Cardiac muscle cell (in vitro differentiated cells and primary cell): ENCODE measurements around the gene CDH4. TPM values are rescaled to one million over a fixed set of nuclear protein-coding genes. Genes with fewer than 3 reads are reported as not detected.
"Not testable (repeated sequence)": the region's sequence is repeated elsewhere in the genome, so short reads cannot be mapped to it uniquely, and the experiment has no call there.

Source experiments
- DNase-seq, 2 donors: peaks; one replicate each; pipeline versions ENCODE4 v3.0.0 to v3.0.0-alpha.2; 2010 to 2017; ENCODE audit warnings: low read depth in 1 of 2, low spot score in 1 of 2
- H3K27ac ChIP-seq: fragments of 200-600 bp; sonication (generic); 2 replicates; pipeline ENCODE4 v1.5.1; 2016
- H3K27me3 ChIP-seq: fragments of 200-600 bp; sonication (generic); 2 replicates; pipeline ENCODE4 v1.6.0; 2016; ENCODE audit warnings: control low read depth
- H3K36me3 ChIP-seq: fragments of 200-600 bp; sonication (generic); 2 replicates; pipeline ENCODE4 v1.5.1; 2016; ENCODE audit warnings: control low read depth
- H3K4me1 ChIP-seq: fragments of 200-600 bp; sonication (generic); 2 replicates; pipeline ENCODE4 v1.8.1; 2017; ENCODE audit warnings: low read depth, mild to moderate bottlenecking, mixed run types
- H3K4me3 ChIP-seq: fragments of 200-600 bp; sonication (generic); 2 replicates; pipeline ENCODE4 v1.5.1; 2016; ENCODE audit warnings: mild to moderate bottlenecking
- H3K9me3 ChIP-seq: fragments of 200-600 bp; sonication (generic); 2 replicates; pipeline ENCODE4 v1.5.1; 2017; ENCODE audit warnings: low read depth, mild to moderate bottlenecking, control low read depth
- polyA plus RNA-seq: library from polyadenylated mRNA; unstranded; fragments of >200 nt; fragmentation: Nextera tagmentation; extraction: Ambion mirVana; gene quantifications from 2 replicates; pipeline ENCODE4 v1.2.1, GENCODE V29; 2016
- total RNA-seq: library from RNA; depleted of rRNA; stranded (reverse); fragments of >200 nt; gene quantifications from 2 replicates; pipeline ENCODE4 v1.2.3, GENCODE V29; 2016
- TF ChIP-seq, protein P1 (sequence below): IDR thresholded peaks from 2 replicates; pipeline ENCODE4 v1.5.1; 2012; ENCODE audit warnings: low read depth, mild to moderate bottlenecking, low read length

Gene CDH4
- total and polyA plus RNA-seq, 2 experiments from 2014 or later, result 0.43 to 0.80 TPM

DNA sequence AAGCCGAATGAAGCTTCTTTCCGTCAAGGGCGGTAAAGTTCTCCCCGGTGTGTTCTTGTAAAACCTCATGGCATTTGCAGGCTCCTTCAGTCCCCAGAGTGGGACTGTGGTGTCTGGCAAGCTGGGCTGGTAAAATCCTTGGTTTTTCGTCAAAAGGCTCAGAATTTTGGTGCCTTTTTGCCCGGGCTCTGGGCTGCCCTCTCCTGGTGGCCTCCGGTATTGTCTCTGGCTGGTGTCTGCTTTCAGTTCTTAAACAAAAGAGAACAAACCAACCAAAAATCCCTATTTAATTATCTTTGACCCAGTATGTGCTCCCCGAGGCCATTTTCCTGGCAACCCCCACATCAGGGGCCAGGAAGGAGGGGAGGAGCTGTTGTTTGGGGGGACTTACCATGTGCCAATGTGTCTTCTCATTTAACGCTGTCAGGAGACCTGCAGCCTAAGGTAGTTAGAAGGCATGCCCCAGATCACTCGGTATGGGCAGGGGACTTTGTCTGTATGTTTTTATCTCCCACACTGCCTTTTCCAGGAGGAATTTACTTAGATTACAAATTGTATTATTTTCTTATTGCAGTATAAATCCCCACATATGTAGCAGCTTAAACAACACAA is 11.1 kb downstream of the CDH4 start:
- no peaks in the 10 kb centered on the region for H3K27me3 ChIP-seq
- H3K4me1 ChIP-seq, result no peaks in the 10 kb centered on the region
- no peak overlapping the region for H3K27ac ChIP-seq
- TF ChIP-seq, protein P1, sequence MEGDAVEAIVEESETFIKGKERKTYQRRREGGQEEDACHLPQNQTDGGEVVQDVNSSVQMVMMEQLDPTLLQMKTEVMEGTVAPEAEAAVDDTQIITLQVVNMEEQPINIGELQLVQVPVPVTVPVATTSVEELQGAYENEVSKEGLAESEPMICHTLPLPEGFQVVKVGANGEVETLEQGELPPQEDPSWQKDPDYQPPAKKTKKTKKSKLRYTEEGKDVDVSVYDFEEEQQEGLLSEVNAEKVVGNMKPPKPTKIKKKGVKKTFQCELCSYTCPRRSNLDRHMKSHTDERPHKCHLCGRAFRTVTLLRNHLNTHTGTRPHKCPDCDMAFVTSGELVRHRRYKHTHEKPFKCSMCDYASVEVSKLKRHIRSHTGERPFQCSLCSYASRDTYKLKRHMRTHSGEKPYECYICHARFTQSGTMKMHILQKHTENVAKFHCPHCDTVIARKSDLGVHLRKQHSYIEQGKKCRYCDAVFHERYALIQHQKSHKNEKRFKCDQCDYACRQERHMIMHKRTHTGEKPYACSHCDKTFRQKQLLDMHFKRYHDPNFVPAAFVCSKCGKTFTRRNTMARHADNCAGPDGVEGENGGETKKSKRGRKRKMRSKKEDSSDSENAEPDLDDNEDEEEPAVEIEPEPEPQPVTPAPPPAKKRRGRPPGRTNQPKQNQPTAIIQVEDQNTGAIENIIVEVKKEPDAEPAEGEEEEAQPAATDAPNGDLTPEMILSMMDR, result peak; percentile 90
- no peaks in the 10 kb centered on the region for H3K36me3 ChIP-seq
- no peak overlapping the region for H3K4me3 ChIP-seq
- peak in 1 of 2 donors; percentile 22 for DNase-seq
- H3K9me3 ChIP-seq, result no peaks in the 10 kb centered on the region

DNA sequence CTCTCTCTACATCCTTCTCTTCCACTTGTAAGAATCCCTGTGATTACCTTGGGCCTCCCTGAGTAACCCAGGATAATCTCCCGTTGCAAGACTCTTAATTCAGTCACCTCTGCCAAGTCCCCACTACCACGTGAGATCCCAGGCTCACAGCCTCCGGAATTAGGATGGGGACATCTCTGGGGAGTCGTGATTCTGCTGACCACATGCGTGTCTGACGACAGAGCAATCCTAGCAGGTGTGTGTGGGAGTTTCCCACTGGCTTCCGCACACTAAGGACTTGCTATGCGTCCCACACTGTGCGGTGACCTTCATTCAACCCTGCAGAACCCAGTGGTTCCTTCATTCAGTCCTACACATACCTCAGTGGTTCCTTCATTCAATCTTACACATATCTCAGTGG is 11.9 kb downstream of the CDH4 start:
- no peak for DNase-seq
- no peak overlapping the region for H3K4me3 ChIP-seq
- TF ChIP-seq, protein P1, result no peak
- H3K36me3 ChIP-seq, result no peaks in the 10 kb centered on the region
- H3K27ac ChIP-seq, result no peak overlapping the region
- no peaks in the 10 kb centered on the region for H3K9me3 ChIP-seq
- no peaks in the 10 kb centered on the region for H3K4me1 ChIP-seq
- no peaks in the 10 kb centered on the region for H3K27me3 ChIP-seq

DNA sequence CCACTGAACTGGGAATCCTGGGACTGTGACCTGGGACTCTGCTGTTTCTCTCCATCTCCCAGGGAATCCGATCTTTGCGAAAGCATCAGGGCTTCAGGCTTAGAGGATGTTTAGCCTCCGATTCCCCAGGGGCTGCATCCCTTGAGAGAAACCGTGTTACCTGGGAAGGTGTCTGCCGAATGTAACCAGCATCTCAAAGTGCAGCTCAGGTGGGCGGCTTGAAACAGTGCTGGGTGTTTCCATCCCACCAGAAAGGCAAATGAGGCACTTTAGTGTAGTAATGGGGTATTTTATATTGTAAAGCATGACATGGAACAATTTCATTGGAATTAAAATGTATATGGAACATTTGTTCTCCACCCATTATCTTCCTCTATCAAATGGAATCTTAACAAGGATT is 15.2 kb downstream of the CDH4 start:
- DNase-seq, result no peak
- H3K4me3 ChIP-seq, result no peak overlapping the region
- H3K9me3 ChIP-seq, result no peaks in the 10 kb centered on the region
- H3K4me1 ChIP-seq, result no peaks in the 10 kb centered on the region
- H3K36me3 ChIP-seq, result no peaks in the 10 kb centered on the region
- H3K27ac ChIP-seq, result no peak overlapping the region
- H3K27me3 ChIP-seq, result no peaks in the 10 kb centered on the region
- TF ChIP-seq, protein P1, result no peak

DNA sequence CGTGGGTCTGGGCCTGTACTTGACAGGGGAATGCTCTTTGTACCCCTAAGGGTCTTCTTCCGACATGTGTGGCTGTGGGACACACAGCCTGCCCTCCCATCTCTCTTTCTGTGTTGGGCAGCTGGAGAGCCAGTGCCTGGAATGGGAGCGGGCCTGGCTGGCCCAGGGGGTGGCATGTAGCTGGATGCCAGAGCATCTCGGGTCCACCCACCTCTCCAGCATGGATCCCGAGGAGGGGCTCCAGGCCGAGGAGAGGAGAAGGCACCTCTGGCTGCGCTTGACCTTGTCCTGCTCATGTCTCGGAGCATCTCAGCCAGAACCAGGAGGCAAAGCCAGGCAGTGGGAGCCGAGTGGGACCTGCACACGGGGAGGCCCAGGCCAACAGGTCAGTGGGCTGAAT is 16.0 kb downstream of the CDH4 start:
- H3K36me3 ChIP-seq, result no peaks in the 10 kb centered on the region
- no peaks in the 10 kb centered on the region for H3K9me3 ChIP-seq
- no peaks in the 10 kb centered on the region for H3K4me1 ChIP-seq
- H3K4me3 ChIP-seq, result no peak overlapping the region
- no peak overlapping the region for H3K27ac ChIP-seq
- H3K27me3 ChIP-seq, result no peaks in the 10 kb centered on the region
- DNase-seq, result no peak
- TF ChIP-seq, protein P1, result no peak

DNA sequence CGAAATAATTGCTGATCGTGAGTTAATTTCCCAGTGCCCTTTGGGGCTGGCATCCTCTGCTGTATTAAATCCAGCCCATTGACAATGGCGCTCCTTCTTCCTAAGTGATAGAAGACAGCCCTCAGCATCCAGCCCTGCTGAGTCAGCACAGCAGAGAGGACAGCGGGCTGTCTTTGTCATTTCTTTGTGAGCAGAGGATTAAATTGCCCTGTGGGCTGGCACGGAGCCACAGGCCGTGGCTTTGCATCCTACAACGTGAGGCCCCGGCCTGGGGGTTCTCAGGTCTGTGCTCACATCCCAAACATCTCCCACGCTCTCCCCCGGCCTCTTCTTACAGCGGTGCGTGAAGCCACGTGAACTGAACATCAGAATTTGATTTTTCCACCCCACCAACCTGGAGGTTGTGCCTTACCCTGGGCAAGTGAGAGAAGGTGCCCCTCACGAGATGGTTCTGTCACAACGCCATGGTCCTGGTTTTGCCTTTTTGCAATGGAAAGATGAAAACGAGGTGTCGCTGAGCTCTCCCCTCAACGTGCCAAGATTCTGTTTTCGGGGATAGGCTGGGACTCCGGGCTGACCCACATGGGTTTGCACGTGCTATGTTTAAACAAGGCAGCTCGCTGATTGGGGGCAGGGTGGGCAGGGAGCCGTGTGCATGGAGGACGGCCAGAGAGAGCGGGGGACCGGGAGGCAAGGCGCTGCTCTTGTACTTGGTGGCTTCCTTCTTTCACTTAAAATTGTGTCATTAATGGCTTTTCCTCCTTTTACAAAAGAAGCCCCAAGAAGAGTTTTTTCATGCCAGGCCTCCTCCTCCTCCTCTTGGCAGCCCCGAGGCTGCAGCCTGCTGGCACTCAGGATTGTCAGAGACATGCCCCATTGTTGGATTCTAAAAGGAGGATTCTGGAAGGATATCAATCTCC is 19.5 kb downstream of the CDH4 start:
- H3K4me3 ChIP-seq, result no peak overlapping the region
- no peaks in the 10 kb centered on the region for H3K36me3 ChIP-seq
- H3K4me1 ChIP-seq, result no peaks in the 10 kb centered on the region
- H3K27me3 ChIP-seq, result no peaks in the 10 kb centered on the region
- no peak for DNase-seq
- no peaks in the 10 kb centered on the region for H3K9me3 ChIP-seq
- no peak overlapping the region for H3K27ac ChIP-seq
- TF ChIP-seq, protein P1, result no peak

DNA sequence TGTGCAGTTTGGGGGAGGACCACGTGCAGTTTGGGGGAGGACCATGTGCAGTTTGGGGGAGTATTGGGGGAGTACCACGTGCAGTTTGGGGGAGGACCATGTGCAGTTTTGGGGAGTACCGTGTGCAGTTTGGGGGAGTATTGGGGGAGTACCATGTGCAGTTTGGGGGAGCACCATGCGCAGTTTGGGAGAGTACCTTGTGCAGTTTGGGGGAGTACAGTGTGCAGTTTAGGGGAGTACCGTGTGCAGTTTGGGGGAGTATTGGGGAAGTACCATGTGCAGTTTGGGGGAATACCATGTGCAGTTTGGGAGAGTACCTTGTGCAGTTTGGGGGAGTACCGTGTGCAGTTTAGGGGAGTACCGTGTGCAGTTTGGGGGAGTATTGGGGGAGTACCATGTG is 21.0 kb downstream of the CDH4 start:
- H3K4me3 ChIP-seq, H3K4me1 ChIP-seq, H3K36me3 ChIP-seq, H3K27ac ChIP-seq, DNase-seq, H3K9me3 ChIP-seq, H3K27me3 ChIP-seq: not testable (repeated sequence)

DNA sequence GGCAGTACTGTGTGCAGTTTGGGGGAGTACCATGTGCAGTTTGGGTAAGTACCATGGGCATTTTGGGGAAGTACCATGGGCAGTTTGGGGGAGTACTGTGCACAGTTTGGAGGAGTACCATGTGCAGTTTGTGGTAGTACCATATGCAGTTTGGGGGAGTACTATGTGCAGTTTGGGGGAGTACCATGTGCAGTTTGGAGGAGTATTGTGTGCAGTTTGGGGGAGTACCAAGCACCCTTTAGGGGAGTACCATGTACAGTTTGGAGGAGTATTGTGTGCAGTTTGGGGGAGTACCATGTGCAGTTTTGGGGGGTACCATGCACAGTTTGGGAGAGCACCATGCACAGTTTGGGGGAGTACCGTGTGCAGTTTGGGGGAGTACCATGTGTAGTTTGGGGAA is 21.6 kb downstream of the CDH4 start:
- not testable (repeated sequence) for H3K4me1 ChIP-seq, DNase-seq, H3K4me3 ChIP-seq, H3K27me3 ChIP-seq, H3K36me3 ChIP-seq, H3K27ac ChIP-seq, H3K9me3 ChIP-seq
